ENCODE measurements around the gene EVA1C. TPM values are rescaled to one million over a fixed set of nuclear protein-coding genes. Genes with fewer than 3 reads are reported as not detected.
"Not testable (repeated sequence)": the region's sequence is repeated elsewhere in the genome, so short reads cannot be mapped to it uniquely, and the experiment has no call there.

EVA1C gene
- total RNA-seq, 4 donors from 2014 or later: 22.4 to 35.1 (median 30.3) TPM

DNA sequence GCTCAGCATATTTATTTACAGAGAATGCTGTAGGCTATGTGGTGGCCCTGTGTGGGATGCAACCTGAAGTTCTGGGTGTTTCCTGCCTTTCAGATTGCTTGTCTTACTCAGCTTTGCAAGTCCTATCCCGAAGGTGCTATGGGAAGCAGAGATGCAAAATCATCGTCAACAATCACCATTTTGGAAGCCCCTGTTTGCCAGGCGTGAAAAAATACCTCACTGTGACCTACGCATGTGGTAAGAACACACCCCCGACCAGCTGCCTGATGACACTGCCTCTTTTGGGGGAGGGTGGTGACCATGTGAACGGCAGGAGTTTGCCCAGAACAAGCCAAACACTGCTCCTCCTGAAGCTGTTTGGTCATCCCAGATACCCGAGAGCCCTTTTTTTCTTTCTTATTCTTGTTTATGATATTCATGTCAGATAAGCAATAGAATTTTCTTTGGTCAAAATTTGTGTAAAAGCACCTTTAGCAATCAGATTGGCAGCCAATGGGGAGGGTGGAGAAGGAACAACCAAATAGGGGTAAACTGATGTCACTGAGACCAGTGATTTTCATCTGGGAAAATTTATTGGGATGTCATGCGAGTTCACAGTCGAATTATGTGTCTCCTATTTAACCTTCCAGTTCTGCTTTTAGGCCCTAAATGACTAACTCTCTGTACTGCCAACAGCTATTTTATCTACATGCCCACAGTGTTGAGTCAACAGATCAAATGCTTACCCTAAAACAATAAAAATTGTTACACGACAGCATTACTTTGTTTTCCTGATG is 82.6 kb downstream of the EVA1C start:
- no peak for TF ChIP-seq POLR2A (IDR thresholded peaks at IDR 0.05)
- TF ChIP-seq, protein P1, sequence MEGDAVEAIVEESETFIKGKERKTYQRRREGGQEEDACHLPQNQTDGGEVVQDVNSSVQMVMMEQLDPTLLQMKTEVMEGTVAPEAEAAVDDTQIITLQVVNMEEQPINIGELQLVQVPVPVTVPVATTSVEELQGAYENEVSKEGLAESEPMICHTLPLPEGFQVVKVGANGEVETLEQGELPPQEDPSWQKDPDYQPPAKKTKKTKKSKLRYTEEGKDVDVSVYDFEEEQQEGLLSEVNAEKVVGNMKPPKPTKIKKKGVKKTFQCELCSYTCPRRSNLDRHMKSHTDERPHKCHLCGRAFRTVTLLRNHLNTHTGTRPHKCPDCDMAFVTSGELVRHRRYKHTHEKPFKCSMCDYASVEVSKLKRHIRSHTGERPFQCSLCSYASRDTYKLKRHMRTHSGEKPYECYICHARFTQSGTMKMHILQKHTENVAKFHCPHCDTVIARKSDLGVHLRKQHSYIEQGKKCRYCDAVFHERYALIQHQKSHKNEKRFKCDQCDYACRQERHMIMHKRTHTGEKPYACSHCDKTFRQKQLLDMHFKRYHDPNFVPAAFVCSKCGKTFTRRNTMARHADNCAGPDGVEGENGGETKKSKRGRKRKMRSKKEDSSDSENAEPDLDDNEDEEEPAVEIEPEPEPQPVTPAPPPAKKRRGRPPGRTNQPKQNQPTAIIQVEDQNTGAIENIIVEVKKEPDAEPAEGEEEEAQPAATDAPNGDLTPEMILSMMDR (IDR thresholded peaks at IDR 0.05): no peak
- no peak for DNase-seq
- H3K4me1 ChIP-seq: no peaks in the 10 kb centered on the region
- no peaks in the 10 kb centered on the region for H3K9me3 ChIP-seq
- H3K27ac ChIP-seq: no peak overlapping the region
- H3K4me3 ChIP-seq: no peak overlapping the region
- H3K27me3 ChIP-seq: no peaks in the 10 kb centered on the region
- peaks cover 0 to 6% (median 0%) of the 10 kb centered on the region in 3 donors for H3K36me3 ChIP-seq

DNA sequence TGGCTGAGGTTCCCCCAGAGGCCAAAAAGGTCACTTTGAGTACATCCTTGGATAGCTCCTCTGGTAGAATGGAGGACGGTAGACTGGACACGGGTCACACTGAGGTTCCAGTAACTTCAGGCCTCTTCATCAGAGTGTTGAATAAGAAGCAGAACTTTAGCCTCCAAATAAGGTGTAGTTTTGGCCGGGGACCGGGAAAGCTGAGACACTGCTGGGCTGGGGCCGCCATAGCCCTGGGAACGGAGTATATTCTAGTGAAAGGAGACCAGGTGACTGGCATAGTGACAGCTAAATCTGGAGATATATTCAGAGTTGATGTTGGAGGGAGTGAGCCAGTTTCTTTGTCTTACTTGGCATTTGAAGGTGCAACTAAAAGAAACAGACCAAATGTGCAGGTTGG is 84.1 kb downstream of the EVA1C start:
- no peak for DNase-seq
- Histone ChIP-seq H3K27me3 (no peaks in the 10 kb centered on the region), H3K36me3 (peaks cover 0 to 6% (median 0%) of the 10 kb centered on the region in 3 donors), H3K4me3 (no peak overlapping the region), H3K9me3 (no peaks in the 10 kb centered on the region), H3K4me1 (no peaks in the 10 kb centered on the region), H3K27ac (no peak overlapping the region)
- no peak for TF ChIP-seq POLR2A (IDR thresholded peaks at IDR 0.05)
- TF ChIP-seq, protein P1 (IDR thresholded peaks at IDR 0.05): no peak

DNA sequence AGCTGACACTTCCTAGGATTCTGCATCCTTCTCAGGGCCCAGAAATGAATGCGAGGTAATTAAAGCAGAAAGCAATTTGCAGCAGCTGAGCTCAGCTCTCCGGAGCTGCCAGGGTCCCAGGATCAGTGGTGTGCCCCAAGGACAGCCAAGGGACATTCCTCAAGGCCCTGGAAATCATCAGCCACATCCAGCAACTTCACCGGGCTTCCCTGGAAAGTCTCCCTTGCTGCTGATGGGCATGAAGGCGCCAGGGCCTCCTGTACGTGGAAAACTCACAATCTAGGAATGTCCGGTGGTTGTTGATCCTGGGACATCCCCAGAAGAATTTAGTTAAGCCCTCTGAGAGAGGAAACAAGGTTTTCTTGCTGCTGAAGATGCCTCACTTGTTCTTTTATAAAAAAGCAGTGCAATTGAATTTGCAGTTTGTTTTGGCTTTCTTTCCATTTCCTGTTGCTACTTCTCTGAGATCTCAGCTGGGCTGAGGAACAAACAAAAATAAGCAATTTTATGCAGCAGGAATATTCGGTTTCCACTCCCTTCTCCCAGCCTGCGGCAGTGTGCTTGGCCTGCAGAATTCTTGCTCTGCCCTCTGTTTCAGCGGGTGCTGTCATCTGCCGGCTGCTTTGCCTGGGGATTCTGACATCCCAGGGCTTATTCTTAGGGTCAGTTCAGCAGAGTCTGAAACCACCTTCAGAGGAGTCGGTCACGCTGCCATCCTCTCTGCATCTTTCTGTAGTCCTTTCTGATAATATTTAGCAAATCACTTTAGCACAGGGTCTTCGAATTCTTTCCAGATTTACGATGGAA is 86.9 kb downstream of the EVA1C start:
- Histone ChIP-seq H3K27ac (no peak overlapping the region), H3K4me1 (no peaks in the 10 kb centered on the region), H3K27me3 (no peaks in the 10 kb centered on the region), H3K4me3 (no peak overlapping the region), H3K36me3 (peaks cover 0 to 9% (median 0%) of the 10 kb centered on the region in 3 donors), H3K9me3 (no peaks in the 10 kb centered on the region)
- TF ChIP-seq, protein P1 (IDR thresholded peaks at IDR 0.05): no peak
- no peak for TF ChIP-seq POLR2A (IDR thresholded peaks at IDR 0.05)
- no peak for DNase-seq

DNA sequence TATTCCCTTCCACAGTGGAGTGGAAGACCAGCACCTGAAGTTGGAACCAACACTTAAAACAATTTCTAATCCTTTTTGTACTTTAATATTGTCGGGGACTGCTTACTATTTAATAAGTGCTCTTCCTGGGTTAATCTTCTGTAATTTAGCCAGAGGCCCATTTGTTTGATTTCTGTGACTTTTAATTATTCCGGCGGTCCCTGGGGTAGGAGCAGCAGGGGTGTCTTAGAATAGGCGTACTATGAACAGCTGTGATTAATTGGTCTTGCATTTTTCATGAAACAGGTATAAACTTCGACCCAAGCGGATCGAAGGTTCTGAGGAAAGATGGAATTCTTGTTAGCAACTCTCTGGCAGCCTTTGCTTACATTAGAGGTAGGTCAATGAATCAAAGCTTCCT is 91.1 kb downstream of the EVA1C start:
- not testable (repeated sequence) for H3K4me3 ChIP-seq, H3K27me3 ChIP-seq, H3K4me1 ChIP-seq, DNase-seq, H3K27ac ChIP-seq, H3K9me3 ChIP-seq, H3K36me3 ChIP-seq

DNA sequence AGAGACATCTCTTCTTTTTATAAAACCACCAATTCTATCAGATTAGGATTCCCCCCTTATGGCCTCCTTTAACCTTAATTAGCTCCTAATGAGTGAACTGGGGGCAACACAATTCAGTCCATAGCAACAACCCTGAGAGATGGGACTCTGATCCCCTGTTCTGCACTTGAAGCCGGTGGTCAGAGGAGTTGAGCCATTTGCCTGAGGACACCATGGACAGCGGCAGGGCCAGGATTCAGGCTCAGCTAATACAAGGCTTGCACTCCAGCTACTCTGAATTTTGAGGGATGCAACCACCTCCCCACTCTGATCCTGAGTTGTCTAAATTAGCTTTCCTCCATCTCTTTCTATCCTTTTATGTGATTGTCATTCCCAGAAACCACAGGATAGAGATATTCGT is 93.3 kb downstream of the EVA1C start:
- DNase-seq, H3K4me1 ChIP-seq, H3K4me3 ChIP-seq, H3K27me3 ChIP-seq, H3K27ac ChIP-seq, H3K9me3 ChIP-seq, H3K36me3 ChIP-seq: not testable (repeated sequence)

DNA sequence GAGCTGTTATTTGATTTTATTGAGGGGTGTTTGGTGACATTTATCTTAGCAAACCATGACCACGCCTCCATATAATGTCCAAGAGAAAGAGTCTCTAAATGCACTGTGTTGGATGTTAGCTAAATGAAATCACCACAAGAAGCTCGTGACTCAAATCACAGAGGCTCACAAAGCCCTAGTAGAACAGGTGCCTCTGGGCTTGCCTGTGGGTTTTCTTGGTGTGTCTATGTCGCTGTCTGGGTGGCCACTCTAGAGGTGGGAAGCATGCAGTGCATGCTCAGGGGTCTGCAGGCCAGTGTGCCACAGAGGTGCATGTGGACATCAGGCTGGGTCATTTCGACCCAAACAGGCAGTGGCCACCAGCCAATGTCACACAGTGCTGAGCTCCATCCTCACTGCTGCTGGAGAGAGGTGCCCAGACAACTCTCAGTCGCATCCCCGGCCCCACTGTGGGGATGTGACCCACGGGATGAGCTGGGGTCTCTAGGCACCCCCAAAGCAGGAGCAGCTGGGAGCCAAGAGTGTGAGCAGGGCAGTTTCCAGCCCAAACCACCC is 94.0 kb downstream of the EVA1C start:
- not testable (repeated sequence) for H3K4me3 ChIP-seq, H3K36me3 ChIP-seq, DNase-seq, H3K27me3 ChIP-seq, H3K9me3 ChIP-seq, H3K27ac ChIP-seq, H3K4me1 ChIP-seq

DNA sequence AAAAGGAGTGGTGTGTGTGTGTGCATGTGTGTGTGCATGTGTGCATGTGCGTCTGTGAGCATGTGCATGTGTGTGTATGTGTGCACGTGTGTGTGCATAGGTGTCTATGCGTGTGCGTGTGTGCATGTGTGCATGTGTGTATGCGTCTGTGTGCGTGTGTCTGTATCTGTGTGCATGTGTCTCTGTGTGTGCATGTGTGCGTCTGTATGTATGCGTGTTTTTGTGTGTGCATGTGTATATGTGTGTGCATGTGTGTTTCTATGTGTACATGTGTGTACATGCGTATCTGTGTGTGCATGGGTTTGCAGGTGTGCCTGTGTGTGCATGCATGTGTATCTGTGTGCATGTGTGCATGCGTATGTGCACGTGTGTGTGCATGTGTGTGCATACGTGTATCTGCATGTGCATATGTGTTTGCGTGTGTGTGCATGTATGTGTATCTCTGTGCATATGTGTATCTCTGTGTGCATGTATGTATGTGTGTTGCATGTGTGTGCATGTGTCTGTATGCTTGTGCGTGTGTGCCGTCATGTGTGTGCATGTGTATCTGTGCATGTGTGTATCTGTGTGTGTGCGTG is 94.9 kb downstream of the EVA1C start:
- no peaks in the 10 kb centered on the region for H3K27me3 ChIP-seq
- no peaks in the 10 kb centered on the region for H3K4me1 ChIP-seq
- H3K27ac ChIP-seq: no peak overlapping the region
- no peak for DNase-seq
- no peaks in the 10 kb centered on the region for H3K9me3 ChIP-seq
- H3K36me3 ChIP-seq: peaks cover 0 to 3% (median 0%) of the 10 kb centered on the region in 3 donors
- no peak for TF ChIP-seq POLR2A (IDR thresholded peaks at IDR 0.05)
- TF ChIP-seq, protein P1 (IDR thresholded peaks at IDR 0.05): no peak
- no peak overlapping the region for H3K4me3 ChIP-seq

DNA sequence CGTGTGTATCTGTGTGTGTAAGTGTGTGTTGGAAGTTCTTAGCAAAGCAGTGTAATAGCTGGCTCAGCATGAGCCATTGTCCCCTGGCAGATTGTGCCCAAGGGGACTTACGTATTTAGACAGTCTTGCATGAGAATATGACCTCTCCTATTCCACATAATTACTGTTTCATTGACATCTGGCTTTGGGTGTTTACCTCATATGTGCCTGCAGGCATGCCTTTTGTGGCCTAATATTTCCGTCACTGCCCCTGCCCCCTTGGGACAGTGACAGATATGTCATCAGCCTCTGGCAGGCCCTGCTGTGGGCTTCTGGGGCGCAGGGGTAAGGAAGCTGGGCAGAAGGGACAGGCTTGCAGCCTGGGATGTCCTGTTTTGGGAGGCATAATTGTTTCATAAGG is 95.5 kb downstream of the EVA1C start:
- not testable (repeated sequence) for H3K9me3 ChIP-seq, DNase-seq, H3K36me3 ChIP-seq, H3K27ac ChIP-seq, H3K4me1 ChIP-seq, H3K27me3 ChIP-seq, H3K4me3 ChIP-seq
